Thyroid gland (tissue), 4 donors: ENCODE results near the gene TMEM79.

Experiments used
- POLR2A ChIP-seq, 2 donors: fragments of 450-650 bp; IDR thresholded peaks; one replicate each; pipeline ENCODE4 v1.6.1; 2017; ENCODE audit warnings: antibody characterized with exemption in 2 of 2, mild to moderate bottlenecking in 2 of 2, moderate library complexity in 1 of 2
- TF ChIP-seq, protein P1 (sequence below), 6 experiments: fragments of 200-600 bp in 3 of 6; fragments of 450-650 bp in 3 of 6; sonication (generic) in 3 of 6; IDR thresholded peaks; one replicate each; pipeline ENCODE4 v1.5.1; 2016 to 2019; ENCODE audit warnings: antibody characterized with exemption in 6 of 6, mild to moderate bottlenecking in 2 of 6, inconsistent platforms in 1 of 6, moderate library complexity in 1 of 6

DNA sequence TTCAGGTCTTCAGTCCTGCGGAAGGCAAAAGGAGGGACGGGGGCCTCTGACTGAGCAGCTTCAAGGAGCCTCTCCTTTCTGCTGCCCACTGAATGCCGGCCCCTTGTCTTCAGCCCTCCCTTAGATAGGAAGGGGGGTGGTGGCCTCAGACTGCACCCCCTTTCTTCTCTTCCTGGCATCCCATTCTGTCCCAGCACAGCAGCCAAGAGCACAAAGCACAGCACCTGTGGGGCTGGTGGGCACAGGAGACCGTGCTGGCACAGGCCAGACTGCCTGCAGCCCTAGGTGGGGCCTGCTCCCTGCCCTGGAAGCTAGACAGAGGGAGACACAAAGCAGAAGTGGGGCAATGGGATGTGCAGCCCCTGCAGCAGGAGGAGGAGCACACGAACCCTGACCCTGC is 34.5 kb upstream of the TMEM79 start:
- TF ChIP-seq, protein P1, sequence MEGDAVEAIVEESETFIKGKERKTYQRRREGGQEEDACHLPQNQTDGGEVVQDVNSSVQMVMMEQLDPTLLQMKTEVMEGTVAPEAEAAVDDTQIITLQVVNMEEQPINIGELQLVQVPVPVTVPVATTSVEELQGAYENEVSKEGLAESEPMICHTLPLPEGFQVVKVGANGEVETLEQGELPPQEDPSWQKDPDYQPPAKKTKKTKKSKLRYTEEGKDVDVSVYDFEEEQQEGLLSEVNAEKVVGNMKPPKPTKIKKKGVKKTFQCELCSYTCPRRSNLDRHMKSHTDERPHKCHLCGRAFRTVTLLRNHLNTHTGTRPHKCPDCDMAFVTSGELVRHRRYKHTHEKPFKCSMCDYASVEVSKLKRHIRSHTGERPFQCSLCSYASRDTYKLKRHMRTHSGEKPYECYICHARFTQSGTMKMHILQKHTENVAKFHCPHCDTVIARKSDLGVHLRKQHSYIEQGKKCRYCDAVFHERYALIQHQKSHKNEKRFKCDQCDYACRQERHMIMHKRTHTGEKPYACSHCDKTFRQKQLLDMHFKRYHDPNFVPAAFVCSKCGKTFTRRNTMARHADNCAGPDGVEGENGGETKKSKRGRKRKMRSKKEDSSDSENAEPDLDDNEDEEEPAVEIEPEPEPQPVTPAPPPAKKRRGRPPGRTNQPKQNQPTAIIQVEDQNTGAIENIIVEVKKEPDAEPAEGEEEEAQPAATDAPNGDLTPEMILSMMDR (IDR thresholded peaks at IDR 0.05), result no peak
- TF ChIP-seq POLR2A (IDR thresholded peaks at IDR 0.05), result no peak
